ENCODE data around the gene RNF123. TPM values are rescaled to one million over a fixed set of nuclear protein-coding genes. Genes with fewer than 3 reads are reported as not detected.
A peak's percentile ranks its signal among the peaks of the same experiment; 100 is the strongest.

RNF123 gene
- total RNA-seq, 1 donor from 2014 or later: 49.9 TPM

- no peaks in the 10 kb centered on the region for H3K9me3 Mint-ChIP-seq
- peaks cover 14% of the 10 kb centered on the region for H3K4me1 Mint-ChIP-seq (ENCODE audit: unreplicated experiment)
- no peak overlapping the region for H3K27ac Mint-ChIP-seq
- DNase-seq (ENCODE audit: extremely low spot score, unreplicated experiment): no peak
- TF ChIP-seq CTCF (conservative IDR thresholded peaks at IDR 0.05): no peak
- no peaks in the 10 kb centered on the region for H3K36me3 Mint-ChIP-seq
- no peak overlapping the region for H3K4me3 Mint-ChIP-seq
- no peaks in the 10 kb centered on the region for H3K27me3 Mint-ChIP-seq
These were observed 34.3 kb upstream of the RNF123 start for GRCh38 chr3:49654955-49655556.

GRCh38 chr3:49655731-49656285, 33.5 kb upstream of the RNF123 start:
- no peak for TF ChIP-seq CTCF (conservative IDR thresholded peaks at IDR 0.05)
- Mint-ChIP-seq H3K27me3 (no peaks in the 10 kb centered on the region), H3K36me3 (no peaks in the 10 kb centered on the region), H3K4me3 (no peak overlapping the region), H3K9me3 (no peaks in the 10 kb centered on the region), H3K27ac (no peak overlapping the region), H3K4me1 (ENCODE audit: unreplicated experiment) (peaks cover 10% of the 10 kb centered on the region)
- DNase-seq (ENCODE audit: extremely low spot score, unreplicated experiment): no peak

- Mint-ChIP-seq H3K27me3 (no peaks in the 10 kb centered on the region), H3K4me1 (ENCODE audit: unreplicated experiment) (peaks cover 10% of the 10 kb centered on the region), H3K36me3 (no peaks in the 10 kb centered on the region), H3K4me3 (no peak overlapping the region), H3K27ac (no peak overlapping the region), H3K9me3 (no peaks in the 10 kb centered on the region)
- TF ChIP-seq CTCF (conservative IDR thresholded peaks at IDR 0.05): no peak
- DNase-seq (ENCODE audit: extremely low spot score, unreplicated experiment): no peak
These were observed 32.7 kb upstream of the RNF123 start for GRCh38 chr3:49656541-49657112.

- Mint-ChIP-seq H3K4me3 (no peak overlapping the region), H3K4me1 (ENCODE audit: unreplicated experiment) (peaks cover 10% of the 10 kb centered on the region), H3K36me3 (no peaks in the 10 kb centered on the region), H3K27ac (no peak overlapping the region), H3K9me3 (no peaks in the 10 kb centered on the region), H3K27me3 (no peaks in the 10 kb centered on the region)
- no peak for DNase-seq (ENCODE audit: extremely low spot score, unreplicated experiment)
- TF ChIP-seq CTCF (conservative IDR thresholded peaks at IDR 0.05): no peak
These were observed 32.0 kb upstream of the RNF123 start for GRCh38 chr3:49657208-49657915.

- Mint-ChIP-seq H3K9me3 (no peaks in the 10 kb centered on the region), H3K36me3 (no peaks in the 10 kb centered on the region), H3K4me1 (ENCODE audit: unreplicated experiment) (peaks cover 10% of the 10 kb centered on the region), H3K27ac (peak overlapping the region; percentile 22), H3K27me3 (no peaks in the 10 kb centered on the region), H3K4me3 (no peak overlapping the region)
- DNase-seq (ENCODE audit: extremely low spot score, unreplicated experiment): no peak
- TF ChIP-seq CTCF (conservative IDR thresholded peaks at IDR 0.05): no peak
These were observed 30.6 kb upstream of the RNF123 start for GRCh38 chr3:49658711-49659110.

Data from type B pancreatic cell (in vitro differentiated cells).